CD4-positive, alpha-beta T cell (primary cell): ENCODE measurements around the gene STRN4. TPM values are rescaled to one million over a fixed set of nuclear protein-coding genes. Genes with fewer than 3 reads are reported as not detected.

Source experiments
- ATAC-seq: fragments of 200-7000 bp; cut with Tn5 transposase; one replicate; pipeline ENCODE4 v1.10.0; 2022; ENCODE audit warnings: mild to moderate bottlenecking; ENCODE audit not compliant: poor library complexity
- CTCF ChIA-PET: fragments of 350-600 bp; sonication (Branson Sonifier 250); formaldehyde crosslinking; loops from one replicate; lab custom pipeline; 2021; ENCODE audit warnings: antibody characterized with exemption, inconsistent platforms; lab: Charles Lee
- POLR2A ChIA-PET: fragments of 350-600 bp; sonication (Branson Sonifier 250); formaldehyde crosslinking; loops from one replicate; lab custom pipeline; 2021; ENCODE audit warnings: antibody characterized with exemption, inconsistent platforms; lab: Charles Lee
- DNase-seq, 14 experiments: peaks; one replicate each; pipeline ENCODE4 v3.0.0-alpha.2; 2013 to 2020; ENCODE audit warnings: mixed read lengths in 2 of 14
- H3K27ac ChIP-seq, 2 donors: one replicate each; pipeline versions ENCODE4 v1.5.1 to v1.7.0; 2013; ENCODE audit warnings: low read length in 2 of 2, low read depth in 1 of 2, mild to moderate bottlenecking in 1 of 2
- H3K27me3 ChIP-seq, 2 experiments: 1 replicate in 1 of 2; 2 replicates in 1 of 2; pipeline versions ENCODE4 v1.6.1 to v1.7.0; 2013; ENCODE audit warnings: low read length in 2 of 2, control low read depth in 1 of 2, mild to moderate bottlenecking in 1 of 2, moderate library complexity in 1 of 2; ENCODE audit not compliant: insufficient read depth in 2 of 2, control insufficient read depth in 1 of 2
- H3K36me3 ChIP-seq: one replicate; pipeline ENCODE4 v1.6.1; 2013; ENCODE audit warnings: low read length, control low read depth; ENCODE audit not compliant: insufficient read depth
- H3K4me1 ChIP-seq: one replicate; pipeline ENCODE4 v1.6.1; 2013; ENCODE audit warnings: low read length, control low read depth; ENCODE audit not compliant: insufficient read depth
- H3K4me3 ChIP-seq: one replicate; pipeline ENCODE4 v1.5.1; 2013; ENCODE audit warnings: mild to moderate bottlenecking, low read length, moderate library complexity
- H3K9me3 ChIP-seq, 2 experiments: 1 replicate in 1 of 2; 2 replicates in 1 of 2; pipeline versions ENCODE4 v1.6.1 to v1.7.0; 2013; ENCODE audit warnings: low read length in 2 of 2, mild to moderate bottlenecking in 2 of 2, control low read depth in 1 of 2, moderate library complexity in 1 of 2; ENCODE audit not compliant: control insufficient read depth in 1 of 2, insufficient read depth in 1 of 2
- H3K27ac Mint-ChIP-seq: one replicate; pipeline ENCODE4 v1.8.0; 2020; ENCODE audit warnings: mixed read lengths
- H3K27me3 Mint-ChIP-seq: one replicate; pipeline ENCODE4 v1.8.0; 2021; ENCODE audit warnings: mixed read lengths
- H3K36me3 Mint-ChIP-seq: one replicate; pipeline ENCODE4 v1.8.0; 2021; ENCODE audit warnings: low read depth, mixed read lengths
- H3K4me1 Mint-ChIP-seq: one replicate; pipeline ENCODE4 v1.8.0; 2021; ENCODE audit warnings: low read depth, mixed read lengths
- H3K4me3 Mint-ChIP-seq: one replicate; pipeline ENCODE4 v1.8.0; 2020; ENCODE audit warnings: mild to moderate bottlenecking, mixed read lengths
- H3K9me3 Mint-ChIP-seq: one replicate; pipeline ENCODE4 v1.8.0; 2020; ENCODE audit warnings: mixed read lengths
- CTCF ChIP-seq: fragments of 200-600 bp; IDR thresholded peaks from one replicate; pipeline ENCODE4 v1.8.0; 2022; ENCODE audit warnings: antibody characterized with exemption, mild to moderate bottlenecking
- intact Hi-C, 2 experiments: fragments of 100-400 bp; cut with DNase I in 1 of 2; cut with micrococcal nuclease in 1 of 2; formaldehyde crosslinking; loops; one replicate each; pipeline versions ENCODE4 v1.15.1 to v1.9.0; 2023 to 2025; cut with DNase I, micrococcal nuclease
- total RNA-seq, 174 experiments: library from RNA in 2 of 174; stranded (reverse) in 2 of 174; gene quantifications; one replicate each; pipeline ENCODE4 v1.2.3 and lab custom pipeline; 2021 to 2026

The STRN4 gene
- total RNA-seq, 2 experiments from 2014 or later = 90.0 to 94.0 TPM

GRCh38 chr19:46710687-46711086 lies 35.6 kb downstream of the STRN4 start:
- H3K4me1 ChIP-seq = peaks cover 24% of the 10 kb centered on the region
- Mint-ChIP-seq H3K36me3 (peaks cover 77% of the 10 kb centered on the region), H3K4me3 (no peak overlapping the region), H3K27me3 (no peaks in the 10 kb centered on the region), H3K4me1 (peaks cover 21% of the 10 kb centered on the region), H3K9me3 (no peaks in the 10 kb centered on the region), H3K27ac (no peak overlapping the region)
- H3K27me3 ChIP-seq = no peaks in the 10 kb centered on the region
- ChIA-PET POLR2A (interaction anchor here (1.2 kb wide), 1 partner anchor 188 kb away, joined by 3 read pairs; no protein-coding TSS in a partner anchor), CTCF (no interaction called here)
- no peak overlapping the region for H3K27ac ChIP-seq
- peaks cover 47% of the 10 kb centered on the region for H3K36me3 ChIP-seq
- DNase-seq (no peak), ATAC-seq (no peak)
- no peak overlapping the region for H3K4me3 ChIP-seq
- H3K9me3 ChIP-seq = no peaks in the 10 kb centered on the region
- no peak for TF ChIP-seq CTCF
- intact Hi-C loops = loop anchor here in 1 of 2 experiments (10.0 kb wide), 1 partner anchor 524 kb away; the partner anchor contains the start of gene BBC3

- intact Hi-C loops = loop anchor here (1.0 to 5.0 kb wide), 3 partner anchors 24 to 136 kb away; partner anchors contain the start of genes FKRP (in 1 of the 2) and STRN4 (in 1 of the 2)
- peak; percentile 99 for ATAC-seq
- ChIA-PET CTCF (interaction anchor here (0.5 to 4.3 kb wide), 11 partner anchors 10 to 1066 kb away, joined by 3 to 45 read pairs (median 4); partner anchors contain the start of gene FKRP), POLR2A (interaction anchor here (0.6 to 2.9 kb wide), 6 partner anchors 10 to 136 kb away, joined by 3 to 21 read pairs (median 4); no protein-coding TSS in a partner anchor)
- peaks cover 13% of the 10 kb centered on the region for H3K4me1 ChIP-seq
- peak overlapping the region; percentile 61 for H3K27ac Mint-ChIP-seq
- H3K4me3 ChIP-seq = no peak overlapping the region
- peaks cover 90% of the 10 kb centered on the region for H3K36me3 ChIP-seq
- no peaks in the 10 kb centered on the region for H3K9me3 Mint-ChIP-seq
- TF ChIP-seq CTCF = peak; percentile 97
- peak; percentile 72 to 95 (median 88) for DNase-seq
- H3K4me3 Mint-ChIP-seq = no peak overlapping the region
- peaks cover 15% of the 10 kb centered on the region for H3K4me1 Mint-ChIP-seq
- peaks cover 84% of the 10 kb centered on the region for H3K36me3 Mint-ChIP-seq
- no peaks in the 10 kb centered on the region for H3K9me3 ChIP-seq
- H3K27me3 Mint-ChIP-seq = no peaks in the 10 kb centered on the region
- no peak overlapping the region for H3K27ac ChIP-seq
- H3K27me3 ChIP-seq = no peaks in the 10 kb centered on the region
Observed at GRCh38 chr19:46704379-46705076, 41.7 kb downstream of the STRN4 start.

- Histone ChIP-seq H3K36me3 (peaks cover 97% of the 10 kb centered on the region), H3K4me1 (peaks cover 13% of the 10 kb centered on the region), H3K27me3 (no peaks in the 10 kb centered on the region), H3K4me3 (no peak overlapping the region), H3K27ac (no peak overlapping the region), H3K9me3 (no peaks in the 10 kb centered on the region)
- no peak for TF ChIP-seq CTCF
- peaks cover 88% of the 10 kb centered on the region for H3K36me3 Mint-ChIP-seq
- ATAC-seq = no peak
- no peak for DNase-seq
- H3K4me3 Mint-ChIP-seq = no peak overlapping the region
- H3K27ac Mint-ChIP-seq = no peak overlapping the region
- H3K27me3 Mint-ChIP-seq = no peaks in the 10 kb centered on the region
- peaks cover 11% of the 10 kb centered on the region for H3K4me1 Mint-ChIP-seq
- ChIA-PET POLR2A (no interaction called here), CTCF (no interaction called here)
- no peaks in the 10 kb centered on the region for H3K9me3 Mint-ChIP-seq
- intact Hi-C loops = loop anchor here in 1 of 2 experiments (5.0 kb wide), 1 partner anchor 47 kb away; the partner anchor contains the start of genes FKRP and STRN4
Observed at GRCh38 chr19:46700704-46701103, 45.5 kb downstream of the STRN4 start.
